Astrocyte (in vitro differentiated cells and primary cell): ENCODE data around the gene SPOCK1.

Experiments
- CTCF ChIP-seq: IDR thresholded peaks from 2 replicates; pipeline ENCODE4 v1.5.1; 2011; ENCODE audit warnings: low read depth, mild to moderate bottlenecking, inconsistent platforms, low read length, moderate library complexity; ENCODE audit not compliant: insufficient read depth
- EZH2 ChIP-seq: IDR thresholded peaks from 2 replicates; pipeline ENCODE4 v1.6.1; 2012; ENCODE audit warnings: mild to moderate bottlenecking, low read length, inconsistent platforms; ENCODE audit not compliant: insufficient read depth

- no peak for TF ChIP-seq CTCF
- TF ChIP-seq EZH2: no peak
These were observed 235.1 kb downstream of the SPOCK1 start for GRCh38 chr5:137264041-137264440.
